Skeletal muscle satellite cell (primary cell): Measurements from ENCODE around the gene SEL1L2. TPM values are rescaled to one million over a fixed set of nuclear protein-coding genes. Genes with fewer than 3 reads are reported as not detected.

Experiments used
- H3K27me3 ChIP-seq: 2 replicates; pipeline ENCODE4 v1.7.0; 2013; ENCODE audit warnings: low read length; ENCODE audit not compliant: control insufficient read depth, insufficient read depth
- H3K36me3 ChIP-seq: 2 replicates; pipeline ENCODE4 v1.7.0; 2013; ENCODE audit warnings: mild to moderate bottlenecking, control low read depth, low read length; ENCODE audit not compliant: insufficient read depth
- H3K4me1 ChIP-seq: 2 replicates; pipeline ENCODE4 v1.7.0; 2013; ENCODE audit warnings: low read length; ENCODE audit not compliant: control insufficient read depth, insufficient read depth
- H3K4me2 ChIP-seq: 2 replicates; pipeline ENCODE4 v1.7.0; 2013; ENCODE audit warnings: mild to moderate bottlenecking, low read length
- H3K4me3 ChIP-seq: 2 replicates; pipeline ENCODE4 v1.7.0; 2013; ENCODE audit warnings: low read length
- H3K9ac ChIP-seq: 2 replicates; pipeline ENCODE4 v1.7.0; 2013; ENCODE audit warnings: mild to moderate bottlenecking, low read depth, low read length, moderate library complexity
- H3K9me3 ChIP-seq: replicated peaks from 2 replicates; pipeline ENCODE4 v1.7.0; 2013; ENCODE audit warnings: mild to moderate bottlenecking, control low read depth, low read length
- total RNA-seq: library from RNA; depleted of rRNA; stranded (reverse); fragments of >200 nt; gene quantifications from 2 replicates; pipeline ENCODE4 v1.2.3, GENCODE V29; 2012; rRNA removed

SEL1L2 gene, protein sequence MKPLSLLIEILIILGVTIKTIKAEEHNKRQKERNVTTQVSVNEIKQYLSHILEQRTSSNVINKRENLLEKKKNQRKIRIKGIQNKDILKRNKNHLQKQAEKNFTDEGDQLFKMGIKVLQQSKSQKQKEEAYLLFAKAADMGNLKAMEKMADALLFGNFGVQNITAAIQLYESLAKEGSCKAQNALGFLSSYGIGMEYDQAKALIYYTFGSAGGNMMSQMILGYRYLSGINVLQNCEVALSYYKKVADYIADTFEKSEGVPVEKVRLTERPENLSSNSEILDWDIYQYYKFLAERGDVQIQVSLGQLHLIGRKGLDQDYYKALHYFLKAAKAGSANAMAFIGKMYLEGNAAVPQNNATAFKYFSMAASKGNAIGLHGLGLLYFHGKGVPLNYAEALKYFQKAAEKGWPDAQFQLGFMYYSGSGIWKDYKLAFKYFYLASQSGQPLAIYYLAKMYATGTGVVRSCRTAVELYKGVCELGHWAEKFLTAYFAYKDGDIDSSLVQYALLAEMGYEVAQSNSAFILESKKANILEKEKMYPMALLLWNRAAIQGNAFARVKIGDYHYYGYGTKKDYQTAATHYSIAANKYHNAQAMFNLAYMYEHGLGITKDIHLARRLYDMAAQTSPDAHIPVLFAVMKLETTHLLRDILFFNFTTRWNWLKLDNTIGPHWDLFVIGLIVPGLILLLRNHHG
- not detected in 2 replicates for total RNA-seq

DNA sequence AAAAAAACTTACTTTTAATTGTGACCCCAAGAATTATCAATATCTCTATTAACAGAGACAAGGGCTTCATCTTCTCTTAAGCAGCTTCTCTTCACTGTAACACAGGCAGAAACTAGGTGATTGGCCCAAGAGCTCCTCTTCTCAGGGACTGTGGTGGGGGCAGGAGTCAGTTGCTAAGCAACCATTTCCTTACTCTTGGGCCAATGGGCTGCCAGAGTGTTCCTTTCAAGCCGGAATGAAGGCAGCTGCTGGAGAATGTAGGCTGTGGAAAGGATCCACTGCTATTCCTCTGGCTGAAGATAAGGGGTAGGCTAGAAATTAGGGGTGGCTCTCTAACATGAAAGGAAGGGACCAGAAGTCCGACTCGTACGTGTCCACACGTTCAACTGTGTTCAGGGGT lies at the start of gene SEL1L2:
Gene SEL1L2, minus strand, starts transcription at position 150 of the 400 bp plus-strand sequence. Its CDS starts 80 bp downstream, at position 70.
- H3K27me3 ChIP-seq = peaks cover 7% of the 10 kb centered on the region
- no peak within 1 kb of the TSS for H3K4me2 ChIP-seq
- H3K9me3 ChIP-seq = no peaks in the 10 kb centered on the region
- no peak within 1 kb of the TSS for H3K9ac ChIP-seq
- H3K4me1 ChIP-seq = peaks cover 4% of the 10 kb centered on the region
- no peaks in the 10 kb centered on the region for H3K36me3 ChIP-seq
- H3K4me3 ChIP-seq = no peak within 1 kb of the TSS

DNA sequence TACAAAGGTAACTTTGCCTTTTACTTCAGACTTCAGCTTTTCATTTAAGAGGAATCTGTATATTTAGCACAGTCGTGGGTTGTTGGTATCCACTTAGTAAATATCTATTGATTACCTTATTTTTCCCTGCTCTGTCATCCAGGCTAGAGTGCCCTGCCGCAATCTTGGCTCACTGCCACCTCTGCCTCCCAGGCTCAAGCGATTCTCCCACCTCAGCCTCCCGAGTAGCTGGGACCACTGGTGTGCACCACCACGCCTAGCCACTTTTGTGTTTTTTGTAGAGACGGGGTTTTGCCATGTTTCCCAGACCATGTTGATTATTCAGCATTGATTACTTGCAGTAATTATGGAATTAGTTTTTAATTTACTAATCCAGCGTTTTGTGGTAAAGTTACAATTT lies 46.2 kb upstream of the SEL1L2 start:
- H3K9ac ChIP-seq = no peak overlapping the region
- H3K4me1 ChIP-seq = no peaks in the 10 kb centered on the region
- H3K4me2 ChIP-seq = no peak overlapping the region
- H3K36me3 ChIP-seq = no peaks in the 10 kb centered on the region
- H3K9me3 ChIP-seq = no peaks in the 10 kb centered on the region
- H3K4me3 ChIP-seq = no peak overlapping the region
- no peaks in the 10 kb centered on the region for H3K27me3 ChIP-seq

DNA sequence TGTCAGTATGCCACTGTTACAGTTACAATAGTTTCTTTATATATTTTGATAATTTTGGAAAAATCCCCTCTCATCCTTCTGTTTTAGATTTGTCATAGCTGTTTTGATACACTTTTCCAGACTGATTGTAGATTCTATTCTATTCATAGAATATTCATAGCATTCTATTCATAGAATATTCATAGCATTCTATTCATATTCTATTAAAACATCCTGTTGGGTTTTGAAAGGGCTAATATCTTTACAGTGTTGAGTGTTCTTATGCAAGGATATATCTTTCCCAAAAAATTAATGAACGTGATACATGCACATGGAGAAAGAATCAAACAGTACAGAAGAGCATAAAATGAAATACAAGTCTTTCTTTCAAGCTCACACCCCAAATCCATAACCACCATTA lies 42.9 kb upstream of the SEL1L2 start:
- no peaks in the 10 kb centered on the region for H3K4me1 ChIP-seq
- H3K27me3 ChIP-seq = no peaks in the 10 kb centered on the region
- H3K4me3 ChIP-seq = no peak overlapping the region
- no peaks in the 10 kb centered on the region for H3K9me3 ChIP-seq
- H3K4me2 ChIP-seq = no peak overlapping the region
- no peak overlapping the region for H3K9ac ChIP-seq
- no peaks in the 10 kb centered on the region for H3K36me3 ChIP-seq

DNA sequence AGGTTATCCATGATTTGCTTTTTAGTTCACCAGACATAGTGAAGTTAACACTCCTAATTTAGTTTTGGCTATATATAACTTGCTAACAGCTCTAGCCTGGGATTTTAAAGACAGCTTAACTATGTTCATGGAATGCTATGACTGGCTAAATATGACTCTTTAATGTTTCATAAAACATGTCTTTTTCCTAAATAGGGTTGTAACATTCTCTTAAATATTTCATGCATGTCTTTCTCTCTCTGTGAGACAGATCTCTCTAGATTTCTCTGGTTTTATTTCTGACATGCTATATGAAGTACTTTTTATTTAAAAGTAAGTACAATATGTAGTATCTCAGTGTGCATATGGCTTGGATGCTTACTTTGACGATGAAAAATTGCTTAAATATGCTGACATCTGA lies 40.6 kb upstream of the SEL1L2 start:
- no peaks in the 10 kb centered on the region for H3K9me3 ChIP-seq
- no peak overlapping the region for H3K9ac ChIP-seq
- H3K36me3 ChIP-seq = no peaks in the 10 kb centered on the region
- no peaks in the 10 kb centered on the region for H3K27me3 ChIP-seq
- no peak overlapping the region for H3K4me3 ChIP-seq
- no peak overlapping the region for H3K4me2 ChIP-seq
- no peaks in the 10 kb centered on the region for H3K4me1 ChIP-seq

DNA sequence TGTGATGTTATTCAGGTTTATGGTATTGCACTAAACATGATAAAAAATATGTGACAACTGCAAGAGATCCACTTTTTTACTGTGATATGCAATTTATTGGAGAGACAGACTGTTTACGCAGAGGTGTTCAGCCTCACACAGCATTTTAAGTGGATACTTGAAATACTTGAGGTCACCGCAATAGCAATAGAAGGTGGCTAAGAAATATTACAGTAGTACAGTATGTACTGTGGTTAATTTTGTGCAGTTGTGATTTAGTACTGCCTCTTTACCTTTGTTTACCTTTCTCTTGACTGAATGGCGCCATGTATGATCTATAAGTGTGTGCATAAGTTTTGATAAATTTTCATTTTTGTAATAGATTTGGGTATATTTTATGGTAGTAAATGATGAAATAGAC lies 22.3 kb upstream of the SEL1L2 start:
- Histone ChIP-seq H3K9ac (no peak overlapping the region), H3K4me3 (no peak overlapping the region), H3K4me1 (no peaks in the 10 kb centered on the region), H3K27me3 (no peaks in the 10 kb centered on the region), H3K9me3 (no peaks in the 10 kb centered on the region), H3K36me3 (no peaks in the 10 kb centered on the region), H3K4me2 (no peak overlapping the region)

DNA sequence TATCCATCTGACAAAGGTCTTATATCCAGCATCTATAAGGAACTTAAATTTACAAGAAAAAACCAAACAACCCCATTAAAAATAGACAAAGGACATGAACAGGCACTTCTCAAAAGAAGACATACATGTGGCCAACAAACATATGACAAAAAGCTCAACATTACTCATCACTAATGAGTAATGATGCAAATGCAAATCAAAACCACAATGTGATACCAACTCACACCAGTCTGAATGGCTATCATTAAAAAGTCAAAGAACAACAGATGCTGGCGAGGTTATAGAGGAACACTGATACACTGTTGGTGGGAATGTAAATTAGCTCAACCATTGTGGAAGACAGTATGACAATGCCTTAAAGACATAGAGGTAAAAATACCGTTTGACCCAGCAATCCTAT lies 18.8 kb upstream of the SEL1L2 start:
- Histone ChIP-seq H3K4me3 (no peak overlapping the region), H3K9me3 (no peaks in the 10 kb centered on the region), H3K36me3 (no peaks in the 10 kb centered on the region), H3K4me1 (no peaks in the 10 kb centered on the region), H3K27me3 (no peaks in the 10 kb centered on the region), H3K4me2 (no peak overlapping the region), H3K9ac (no peak overlapping the region)

DNA sequence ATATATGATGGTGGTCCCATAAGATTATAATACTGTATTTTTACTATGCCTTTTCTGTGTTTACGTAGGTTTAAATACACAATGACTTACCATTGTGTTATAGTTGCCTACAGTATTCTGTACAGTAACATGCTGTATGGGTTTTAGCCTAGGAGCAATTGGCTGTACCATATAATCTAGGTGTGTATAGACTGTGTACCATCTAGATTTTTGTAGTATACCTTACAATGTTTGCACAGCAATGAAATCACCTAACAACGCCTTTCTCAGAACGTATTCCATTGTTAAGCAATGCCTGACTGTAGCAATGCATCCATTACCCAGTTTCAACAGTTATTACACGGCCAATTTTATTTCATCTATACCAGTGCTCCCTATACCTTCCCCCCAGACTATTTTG lies 15.6 kb upstream of the SEL1L2 start:
- Histone ChIP-seq H3K4me2 (no peak overlapping the region), H3K4me3 (no peak overlapping the region)

DNA sequence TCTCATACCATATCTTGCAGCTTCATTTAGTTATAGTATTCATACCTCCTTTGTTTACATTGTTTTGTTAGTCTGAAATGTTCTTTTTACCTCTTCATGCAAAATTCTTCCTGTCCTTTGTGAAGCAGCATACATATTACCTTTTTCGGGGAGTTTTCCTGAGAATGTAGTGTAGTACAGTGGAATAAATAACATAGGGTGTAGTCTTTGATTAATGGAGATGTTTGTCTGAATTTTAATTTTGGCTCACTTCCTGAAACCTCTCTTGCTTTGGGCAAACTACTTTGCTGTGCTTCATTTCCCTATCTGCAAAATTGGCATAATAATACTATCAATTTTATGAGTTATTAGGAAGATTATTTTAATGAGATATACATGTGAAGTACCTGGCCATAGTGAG lies 10.5 kb upstream of the SEL1L2 start:
- Histone ChIP-seq H3K9ac (no peak overlapping the region), H3K4me3 (no peak overlapping the region), H3K36me3 (no peaks in the 10 kb centered on the region), H3K27me3 (no peaks in the 10 kb centered on the region), H3K4me2 (no peak overlapping the region), H3K9me3 (no peaks in the 10 kb centered on the region), H3K4me1 (peaks cover 4% of the 10 kb centered on the region)

More for the DNA sequence above, 15.6 kb upstream of the SEL1L2 start:
- H3K36me3 ChIP-seq = no peaks in the 10 kb centered on the region
- H3K27me3 ChIP-seq = no peaks in the 10 kb centered on the region
- H3K4me1 ChIP-seq = no peaks in the 10 kb centered on the region
- H3K9ac ChIP-seq = no peak overlapping the region
- H3K9me3 ChIP-seq = no peaks in the 10 kb centered on the region

DNA sequence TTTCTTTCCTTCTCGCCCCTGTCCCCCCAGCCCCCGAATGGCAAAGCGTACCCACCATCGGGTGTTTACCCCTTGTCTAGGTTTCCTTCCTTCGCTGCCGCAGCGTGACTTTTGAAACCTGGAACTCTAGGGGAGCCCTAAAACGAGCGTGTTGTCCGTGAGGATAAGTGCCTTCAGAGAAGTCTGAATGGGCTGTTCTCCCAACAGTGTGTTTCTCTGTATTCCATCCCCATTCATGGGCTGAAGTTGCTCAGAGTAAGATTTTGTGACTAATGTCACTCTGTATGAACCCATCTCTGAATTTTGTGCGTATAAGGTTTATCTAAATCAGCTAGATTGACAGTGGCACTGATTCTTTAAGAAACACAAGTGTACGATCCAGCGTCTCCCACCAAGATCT lies 5.9 kb upstream of the SEL1L2 start:
- Histone ChIP-seq H3K9ac (no peak overlapping the region), H3K4me1 (peaks cover 9% of the 10 kb centered on the region), H3K36me3 (no peaks in the 10 kb centered on the region), H3K4me3 (peak overlapping the region; percentile 97), H3K9me3 (no peaks in the 10 kb centered on the region), H3K4me2 (peak overlapping the region; percentile 97), H3K27me3 (no peaks in the 10 kb centered on the region)

DNA sequence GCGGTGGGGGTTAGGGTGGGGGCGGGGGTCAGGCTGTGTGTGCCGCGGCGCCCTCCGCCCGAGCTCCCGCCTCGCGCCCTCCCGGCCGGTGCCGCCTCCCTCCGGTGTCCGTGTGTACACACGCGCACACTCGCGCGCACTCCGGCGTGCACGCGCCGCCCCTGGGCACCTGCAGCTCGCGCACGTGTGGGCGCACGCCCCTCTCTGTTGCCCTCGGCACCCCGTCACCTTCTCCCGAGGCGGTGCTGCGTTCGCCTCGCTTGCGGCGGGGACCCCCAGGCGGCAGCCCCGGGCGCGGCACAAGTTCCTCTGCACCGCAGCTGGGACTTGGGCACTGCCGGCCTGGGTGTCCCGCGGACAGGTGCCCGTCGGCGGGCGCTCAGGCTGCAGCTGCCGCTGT lies 5.4 kb upstream of the SEL1L2 start:
- Histone ChIP-seq H3K9ac (no peak overlapping the region), H3K27me3 (no peaks in the 10 kb centered on the region)

DNA sequence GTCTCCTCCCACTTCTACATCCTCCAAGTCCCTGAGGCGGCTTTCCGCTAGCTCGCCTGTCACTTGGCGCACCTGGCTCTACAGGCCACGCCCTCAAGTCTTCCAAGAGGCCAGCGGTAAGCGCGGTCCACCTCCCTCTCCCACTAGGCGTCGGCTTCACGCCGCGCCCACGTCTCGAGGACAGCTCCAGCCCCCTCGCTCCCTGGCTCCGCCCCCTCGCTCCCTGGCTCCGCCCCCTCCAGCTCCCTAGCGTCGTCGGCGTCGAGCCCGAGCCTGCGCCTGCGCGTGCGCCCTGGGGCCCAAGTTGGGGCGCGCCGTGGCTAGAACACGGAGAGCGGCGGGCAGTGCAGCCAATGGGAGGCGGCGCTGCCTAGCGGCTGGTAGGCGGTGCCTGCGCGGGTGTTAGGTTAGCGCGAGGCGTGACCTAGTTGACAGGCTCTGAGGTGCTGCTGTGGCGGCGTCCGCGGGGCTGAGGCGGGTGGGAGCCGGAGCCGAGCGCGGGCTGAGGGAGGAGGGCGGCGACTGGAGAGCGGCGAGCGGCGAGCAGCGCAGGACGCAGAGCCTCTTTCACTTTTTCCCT lies 4.8 kb upstream of the SEL1L2 start, which contains the start of gene MACROD2:
Gene MACROD2, plus strand, starts transcription at position 431 of the 580 bp plus-strand sequence.
- H3K36me3 ChIP-seq = no peaks in the 10 kb centered on the region
- H3K9ac ChIP-seq = peak within 1 kb of the TSS; percentile 69
- H3K27me3 ChIP-seq = peaks cover 4% of the 10 kb centered on the region
- peaks cover 9% of the 10 kb centered on the region for H3K4me1 ChIP-seq
- H3K4me3 ChIP-seq = peak within 1 kb of the TSS; percentile 97
- H3K4me2 ChIP-seq = peak within 1 kb of the TSS; percentile 97
- no peaks in the 10 kb centered on the region for H3K9me3 ChIP-seq

More for the DNA sequence above, 5.4 kb upstream of the SEL1L2 start:
- peaks cover 9% of the 10 kb centered on the region for H3K4me1 ChIP-seq
- H3K4me3 ChIP-seq = peak overlapping the region; percentile 97
- H3K9me3 ChIP-seq = no peaks in the 10 kb centered on the region
- H3K36me3 ChIP-seq = no peaks in the 10 kb centered on the region
- peak overlapping the region; percentile 97 for H3K4me2 ChIP-seq
